ENCODE data around the gene FUT7.

FUT7 gene

GRCh38 chr9:137032858-137033257 is 970 bp upstream of the FUT7 start:
- no peak for DNase-seq

- no peak for DNase-seq
These were observed 1.1 kb downstream of the FUT7 start for GRCh38 chr9:137030538-137031527.

GRCh38 chr9:137030006-137030405 is 1.9 kb downstream of the FUT7 start:
- DNase-seq, result no peak

GRCh38 chr9:137029058-137029936 is 2.6 kb downstream of the FUT7 start:
- DNase-seq, result peak; percentile 22

- DNase-seq, result peak; percentile 44
These were observed 3.4 kb downstream of the FUT7 start for GRCh38 chr9:137028263-137029057.

GRCh38 chr9:137027369-137028262 is 4.3 kb downstream of the FUT7 start, which contains the start of gene ABCA2:
Gene ABCA2 (minus strand): TSS chr9:137028237. CDS start chr9:137028140, 97 bp downstream.
- DNase-seq, result no peak

- no peak for DNase-seq
These were observed 5.1 kb downstream of the FUT7 start for GRCh38 chr9:137026828-137027227.

GRCh38 chr9:137026384-137026783 is 5.5 kb downstream of the FUT7 start:
- DNase-seq, result no peak

- DNase-seq, result peak; percentile 89
These were observed 6.3 kb downstream of the FUT7 start for GRCh38 chr9:137025517-137025966.

GRCh38 chr9:137023583-137023991 is 8.3 kb downstream of the FUT7 start:
- no peak for DNase-seq

- DNase-seq, result no peak
These were observed 8.7 kb downstream of the FUT7 start for GRCh38 chr9:137023157-137023556.

GRCh38 chr9:137022662-137023008 is 9.3 kb downstream of the FUT7 start:
- no peak for DNase-seq

- peak; percentile 19 for DNase-seq
These were observed 9.8 kb downstream of the FUT7 start for GRCh38 chr9:137021979-137022661.

GRCh38 chr9:137021568-137021978 is 10.3 kb downstream of the FUT7 start:
- DNase-seq, result no peak

GRCh38 chr9:137020771-137021567 is 10.9 kb downstream of the FUT7 start:
- no peak for DNase-seq

- DNase-seq, result no peak
These were observed 11.8 kb downstream of the FUT7 start for GRCh38 chr9:137019891-137020683.

GRCh38 chr9:137018761-137019559 is 12.9 kb downstream of the FUT7 start:
- no peak for DNase-seq

- no peak for DNase-seq
These were observed 13.9 kb downstream of the FUT7 start for GRCh38 chr9:137017791-137018497.

Measured in COR-L47 (cell line).